ENCODE data around the gene CLDN3.
"Not testable (repeated sequence)": the region's sequence is repeated elsewhere in the genome, so short reads cannot be mapped to it uniquely, and the experiment has no call there.

Gene CLDN3, protein sequence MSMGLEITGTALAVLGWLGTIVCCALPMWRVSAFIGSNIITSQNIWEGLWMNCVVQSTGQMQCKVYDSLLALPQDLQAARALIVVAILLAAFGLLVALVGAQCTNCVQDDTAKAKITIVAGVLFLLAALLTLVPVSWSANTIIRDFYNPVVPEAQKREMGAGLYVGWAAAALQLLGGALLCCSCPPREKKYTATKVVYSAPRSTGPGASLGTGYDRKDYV

GRCh38 chr7:73770002-73770859, at the start of gene CLDN3:
TSS of gene CLDN3 (minus strand) at chr7:73770270. CDS start at chr7:73770049, 221 bp downstream.
- peak; percentile 96 for DNase-seq

GRCh38 chr7:73817121-73817520, 47.1 kb upstream of the CLDN3 start:
- no peak for DNase-seq

GRCh38 chr7:73815436-73815835, 45.4 kb upstream of the CLDN3 start:
- no peak for DNase-seq

DNA sequence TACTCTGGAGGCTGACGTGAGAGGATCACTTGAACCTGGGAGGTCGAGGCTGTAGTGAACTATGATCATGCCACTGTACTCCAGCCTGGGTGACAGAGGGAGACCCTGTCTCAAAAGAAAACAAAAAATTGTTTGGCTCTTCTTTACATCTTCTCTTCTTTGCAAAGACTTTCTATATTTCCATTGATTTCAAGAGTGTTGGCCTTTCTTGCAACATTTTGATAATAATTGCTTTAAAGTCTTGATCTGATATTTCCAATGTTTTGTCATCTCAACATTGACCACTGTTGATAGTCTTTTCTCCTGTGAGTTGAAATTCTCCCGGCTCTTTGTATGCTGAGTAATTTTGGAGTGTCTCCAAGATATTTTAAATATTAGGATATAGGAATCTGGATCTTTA, 42.9 kb upstream of the CLDN3 start:
- no peak for DNase-seq

DNA sequence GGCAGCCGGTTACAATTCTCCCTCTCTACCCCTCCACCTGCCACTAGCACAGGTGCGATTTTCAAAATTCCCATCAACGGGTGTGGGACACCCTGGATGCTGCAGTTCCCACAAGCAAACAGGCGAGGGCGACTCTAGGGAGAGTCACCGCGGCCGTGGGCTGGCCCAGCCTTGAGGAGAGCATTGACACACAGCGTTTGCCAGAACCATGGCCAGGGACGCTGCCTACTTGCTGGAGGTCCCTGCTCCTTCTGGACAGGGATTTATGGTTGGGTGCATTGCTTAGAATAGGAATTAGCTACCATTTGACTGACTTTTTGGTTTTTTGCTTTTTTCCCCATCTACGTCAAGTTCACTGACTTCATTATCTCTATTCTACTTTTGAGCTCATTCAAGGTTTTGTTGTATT, 41.7 kb upstream of the CLDN3 start:
- no peak for DNase-seq

GRCh38 chr7:73810998-73811360, 40.9 kb upstream of the CLDN3 start:
- no peak for DNase-seq

DNA sequence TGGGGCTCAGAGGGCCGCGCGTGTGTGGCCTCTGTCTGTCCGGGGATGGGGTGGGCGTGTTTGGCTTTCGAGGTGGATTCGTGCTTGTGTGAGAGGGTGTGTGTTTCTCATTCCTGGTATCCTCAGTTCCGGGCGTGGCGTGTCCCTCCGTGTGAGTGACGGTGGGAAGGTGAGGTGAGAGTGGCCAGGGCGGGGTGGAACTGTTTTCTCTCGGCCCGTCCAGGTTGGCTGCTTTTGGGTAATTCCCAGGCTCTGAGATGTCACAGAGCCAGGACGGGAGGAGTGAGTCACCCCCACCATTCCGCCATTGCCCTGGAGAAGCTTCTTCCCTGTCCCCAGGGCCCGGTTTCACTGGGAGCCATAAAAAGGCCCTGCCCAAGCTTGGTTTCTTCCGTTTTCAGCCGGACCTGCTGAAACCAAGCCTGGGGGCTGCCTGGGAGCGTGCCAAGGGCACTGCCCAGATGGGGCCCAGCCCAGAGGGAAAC, 39.4 kb upstream of the CLDN3 start:
- DNase-seq, result no peak

GRCh38 chr7:73802459-73802858, 32.4 kb upstream of the CLDN3 start:
- DNase-seq, result no peak

GRCh38 chr7:73801577-73801976, 31.5 kb upstream of the CLDN3 start:
- DNase-seq, result no peak

DNA sequence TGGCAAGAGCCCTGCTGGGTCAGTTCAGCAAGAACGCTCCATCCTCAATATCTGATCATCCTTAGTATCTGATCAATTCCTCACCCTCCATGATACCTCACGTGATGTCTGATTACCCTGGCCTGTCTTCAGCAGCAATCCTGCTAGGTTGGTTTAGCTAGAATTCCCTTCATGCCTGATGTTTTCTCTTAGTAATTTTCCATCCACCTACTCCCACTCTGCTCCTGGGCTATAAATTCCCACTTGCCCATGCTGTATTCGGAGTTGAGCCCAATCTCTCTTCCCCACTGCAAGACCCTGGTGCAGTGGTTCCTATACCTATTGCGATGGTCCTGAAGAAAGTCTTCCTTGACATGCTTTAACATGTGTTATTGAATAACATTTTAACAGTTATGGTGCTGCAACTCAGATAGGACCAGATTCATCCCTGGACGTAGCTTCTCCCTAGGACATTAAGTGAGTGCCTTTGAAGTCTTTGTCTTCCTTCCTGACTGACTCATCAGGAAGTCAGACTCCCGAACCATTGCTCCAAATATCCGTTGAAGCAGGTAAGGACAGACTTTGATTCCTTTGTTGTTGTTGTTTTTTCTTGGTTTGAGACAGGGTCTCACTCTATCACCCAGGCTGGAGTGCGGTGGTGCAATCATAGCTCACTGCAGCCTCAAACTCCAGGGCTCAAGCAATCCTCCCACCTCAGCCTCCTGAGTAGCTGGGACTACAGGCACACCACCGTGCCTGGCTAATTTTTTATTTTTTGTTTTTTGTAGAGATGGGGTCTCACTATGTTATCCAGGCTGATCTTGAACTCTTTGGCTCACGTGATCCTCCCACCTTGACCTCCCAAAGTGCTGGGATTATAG, 29.4 kb upstream of the CLDN3 start:
- DNase-seq, result no peak

- DNase-seq, result not testable (repeated sequence)
Measured at GRCh38 chr7:73797176-73797575, 27.1 kb upstream of the CLDN3 start.

- DNase-seq, result not testable (repeated sequence)
Measured at GRCh38 chr7:73796656-73797055, 26.6 kb upstream of the CLDN3 start.

DNA sequence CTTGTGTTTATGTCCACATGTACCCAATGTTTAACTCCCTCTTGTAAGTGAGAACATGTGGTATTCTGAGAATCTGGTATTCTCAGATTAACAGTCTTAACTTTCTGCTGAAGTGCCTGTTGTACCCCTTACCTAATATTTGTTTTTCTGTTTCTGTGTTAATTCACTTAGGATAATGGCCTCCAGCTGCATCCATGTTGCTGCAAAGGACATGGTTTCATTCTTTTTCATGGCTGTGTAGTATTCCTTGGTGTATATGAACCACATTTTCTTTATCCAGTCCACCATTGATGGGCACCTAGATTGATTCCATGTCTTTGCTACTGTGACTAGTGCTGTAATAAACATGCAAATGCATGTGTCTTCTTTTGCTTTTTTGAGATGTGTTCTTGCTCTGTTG, 25.1 kb upstream of the CLDN3 start:
- not testable (repeated sequence) for DNase-seq

DNA sequence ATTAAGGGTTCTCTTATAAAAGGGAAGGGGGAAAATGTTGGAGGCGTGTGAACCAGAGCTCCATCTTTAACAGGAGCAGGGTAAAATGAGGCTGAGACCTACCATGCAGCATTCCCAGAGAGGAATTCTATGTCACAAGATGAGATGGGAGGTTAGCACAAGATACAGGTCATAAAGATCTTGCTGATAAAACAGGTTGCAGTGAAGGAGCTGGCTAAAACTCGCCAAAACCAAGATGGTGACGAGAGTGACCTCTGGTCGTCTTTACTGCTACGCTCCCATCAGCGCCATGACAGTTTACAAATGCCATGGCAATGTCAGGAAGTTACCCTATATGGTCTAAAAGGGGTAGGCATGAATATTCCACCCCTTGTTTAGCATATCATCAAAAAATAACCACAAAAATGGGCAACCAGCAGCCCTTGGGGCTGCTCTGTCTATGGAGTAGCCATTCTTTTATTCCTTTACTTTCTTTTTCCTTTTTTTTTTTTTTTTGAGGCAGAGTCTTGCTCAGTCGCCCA, 21.2 kb upstream of the CLDN3 start:
- not testable (repeated sequence) for DNase-seq

GRCh38 chr7:73789051-73789450, 19.0 kb upstream of the CLDN3 start:
- no peak for DNase-seq

DNA sequence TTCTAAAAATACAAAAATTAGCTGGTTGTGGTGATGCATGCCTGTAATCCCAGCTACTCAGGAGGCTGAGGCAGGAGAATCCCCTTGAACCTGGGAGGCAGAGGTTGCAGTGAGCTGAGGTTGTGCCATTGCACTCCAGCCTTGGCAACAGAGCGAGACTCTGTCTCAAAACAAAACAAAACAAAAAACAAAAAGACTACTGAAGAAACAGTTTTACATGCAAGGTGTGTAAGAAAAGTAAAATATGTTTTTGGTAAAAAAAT, 17.6 kb upstream of the CLDN3 start:
- DNase-seq, result not testable (repeated sequence)

DNA sequence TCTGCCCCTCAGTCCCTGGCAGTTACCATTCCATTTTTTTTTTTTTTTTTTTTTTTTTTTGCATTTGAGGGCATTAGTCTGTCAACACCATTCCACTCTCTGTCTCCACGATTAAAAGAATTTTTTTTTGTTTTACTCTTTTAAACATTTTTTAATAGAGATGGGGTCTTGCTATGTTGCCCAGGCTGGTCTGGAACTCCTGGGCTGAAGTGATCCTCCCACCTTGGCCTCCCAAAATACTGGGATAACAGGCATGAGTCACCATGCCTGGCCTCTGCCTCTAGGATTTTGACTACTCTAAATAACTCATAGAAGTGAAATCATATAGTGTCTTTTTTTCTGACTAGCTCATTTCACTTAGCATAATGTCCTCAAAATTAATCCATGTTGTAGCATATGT, 16.5 kb upstream of the CLDN3 start:
- DNase-seq, result no peak

DNA sequence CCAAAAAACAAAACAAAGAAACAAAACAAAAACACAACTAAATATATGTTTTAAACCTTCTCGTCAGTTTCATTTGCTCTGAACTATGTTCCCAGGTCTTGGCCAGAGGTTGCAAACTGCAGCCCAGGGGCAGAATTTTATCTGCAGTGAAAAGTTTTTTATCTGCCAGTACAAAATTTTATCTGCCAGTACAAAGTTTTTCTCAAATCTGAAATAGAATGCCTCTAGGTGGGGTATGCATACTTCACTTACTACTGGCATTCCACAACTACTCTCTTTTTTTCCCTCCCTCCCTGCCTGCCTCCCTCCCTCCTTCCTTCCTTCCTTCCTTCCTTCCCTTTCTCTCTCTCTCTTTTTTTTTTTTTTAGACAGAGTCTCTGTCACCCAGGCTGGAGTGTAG, 9.4 kb upstream of the CLDN3 start:
- DNase-seq, result no peak

GRCh38 chr7:73778801-73779389, 8.8 kb upstream of the CLDN3 start:
- no peak for DNase-seq

GRCh38 chr7:73774923-73775322, 4.9 kb upstream of the CLDN3 start:
- DNase-seq, result no peak

- DNase-seq, result no peak
Measured at GRCh38 chr7:73773700-73774517, 3.8 kb upstream of the CLDN3 start.

All from DMS153 (cell line).